Osteocyte (in vitro differentiated cells): ENCODE data around the gene GRB10. TPM values are rescaled to one million over a fixed set of nuclear protein-coding genes. Genes with fewer than 3 reads are reported as not detected.

Source experiments
- DNase-seq: peaks from one replicate; pipeline ENCODE4 v3.0.0; 2021; ENCODE audit warnings: mixed read lengths; ENCODE audit not compliant: unreplicated experiment; ENCODE audit errors: extremely low spot score
- H3K27ac Mint-ChIP-seq: one replicate; pipeline ENCODE4 v1.8.0; 2021; ENCODE audit warnings: mild to moderate bottlenecking, mixed read lengths; ENCODE audit not compliant: unreplicated experiment
- H3K27me3 Mint-ChIP-seq: one replicate; pipeline ENCODE4 v1.8.0; 2021; ENCODE audit warnings: mixed read lengths; ENCODE audit not compliant: unreplicated experiment
- H3K36me3 Mint-ChIP-seq: one replicate; pipeline ENCODE4 v1.8.0; 2021; ENCODE audit warnings: mixed read lengths; ENCODE audit not compliant: unreplicated experiment
- H3K4me1 Mint-ChIP-seq: one replicate; pipeline ENCODE4 v1.8.0; 2021; ENCODE audit warnings: mixed read lengths; ENCODE audit not compliant: unreplicated experiment
- H3K4me3 Mint-ChIP-seq: one replicate; pipeline ENCODE4 v1.8.0; 2021; ENCODE audit warnings: mild to moderate bottlenecking, moderate library complexity, mixed read lengths; ENCODE audit not compliant: unreplicated experiment
- H3K9me3 Mint-ChIP-seq: one replicate; pipeline ENCODE4 v1.8.0; 2021; ENCODE audit warnings: mixed read lengths; ENCODE audit not compliant: unreplicated experiment
- total RNA-seq: library from RNA; stranded (reverse); gene quantifications from 2 replicates; pipeline ENCODE4 v1.2.1, GENCODE V29; 2021
- TF ChIP-seq, protein P1 (sequence below): fragments of 200-600 bp; sonication (generic); IDR thresholded peaks from 2 replicates; pipeline ENCODE4 v1.5.0; 2021; ENCODE audit warnings: antibody characterized with exemption, mild to moderate bottlenecking, moderate library complexity

The GRB10 gene
- total RNA-seq, 1 donor from 2014 or later, result 51.3 TPM

DNA sequence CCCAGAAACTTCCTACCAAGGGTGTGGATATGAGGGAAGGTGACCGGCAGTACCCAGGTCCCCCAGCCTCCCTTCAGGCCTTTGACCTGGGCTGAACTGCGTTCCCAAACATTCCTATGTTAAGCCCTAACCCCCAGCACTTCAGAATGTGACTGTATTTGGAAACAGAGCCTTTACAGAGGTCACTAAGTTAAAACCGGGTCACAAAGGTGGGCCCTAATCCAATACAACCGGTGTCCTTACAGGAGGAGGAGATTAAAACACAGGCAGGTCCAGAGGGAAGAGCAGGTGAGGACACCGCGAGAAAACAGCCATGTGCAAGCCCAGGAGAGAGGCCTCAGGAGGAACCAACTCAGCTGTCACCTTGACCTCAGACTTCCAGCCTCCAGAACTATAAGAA is 28.0 kb downstream of the GRB10 start:
- DNase-seq, result no peak
- peaks cover 14% of the 10 kb centered on the region for H3K4me1 Mint-ChIP-seq
- H3K36me3 Mint-ChIP-seq, result peaks cover 10% of the 10 kb centered on the region
- no peak overlapping the region for H3K4me3 Mint-ChIP-seq
- H3K27me3 Mint-ChIP-seq, result no peaks in the 10 kb centered on the region
- TF ChIP-seq, protein P1, sequence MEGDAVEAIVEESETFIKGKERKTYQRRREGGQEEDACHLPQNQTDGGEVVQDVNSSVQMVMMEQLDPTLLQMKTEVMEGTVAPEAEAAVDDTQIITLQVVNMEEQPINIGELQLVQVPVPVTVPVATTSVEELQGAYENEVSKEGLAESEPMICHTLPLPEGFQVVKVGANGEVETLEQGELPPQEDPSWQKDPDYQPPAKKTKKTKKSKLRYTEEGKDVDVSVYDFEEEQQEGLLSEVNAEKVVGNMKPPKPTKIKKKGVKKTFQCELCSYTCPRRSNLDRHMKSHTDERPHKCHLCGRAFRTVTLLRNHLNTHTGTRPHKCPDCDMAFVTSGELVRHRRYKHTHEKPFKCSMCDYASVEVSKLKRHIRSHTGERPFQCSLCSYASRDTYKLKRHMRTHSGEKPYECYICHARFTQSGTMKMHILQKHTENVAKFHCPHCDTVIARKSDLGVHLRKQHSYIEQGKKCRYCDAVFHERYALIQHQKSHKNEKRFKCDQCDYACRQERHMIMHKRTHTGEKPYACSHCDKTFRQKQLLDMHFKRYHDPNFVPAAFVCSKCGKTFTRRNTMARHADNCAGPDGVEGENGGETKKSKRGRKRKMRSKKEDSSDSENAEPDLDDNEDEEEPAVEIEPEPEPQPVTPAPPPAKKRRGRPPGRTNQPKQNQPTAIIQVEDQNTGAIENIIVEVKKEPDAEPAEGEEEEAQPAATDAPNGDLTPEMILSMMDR, result no peak
- H3K9me3 Mint-ChIP-seq, result no peaks in the 10 kb centered on the region
- no peak overlapping the region for H3K27ac Mint-ChIP-seq

DNA sequence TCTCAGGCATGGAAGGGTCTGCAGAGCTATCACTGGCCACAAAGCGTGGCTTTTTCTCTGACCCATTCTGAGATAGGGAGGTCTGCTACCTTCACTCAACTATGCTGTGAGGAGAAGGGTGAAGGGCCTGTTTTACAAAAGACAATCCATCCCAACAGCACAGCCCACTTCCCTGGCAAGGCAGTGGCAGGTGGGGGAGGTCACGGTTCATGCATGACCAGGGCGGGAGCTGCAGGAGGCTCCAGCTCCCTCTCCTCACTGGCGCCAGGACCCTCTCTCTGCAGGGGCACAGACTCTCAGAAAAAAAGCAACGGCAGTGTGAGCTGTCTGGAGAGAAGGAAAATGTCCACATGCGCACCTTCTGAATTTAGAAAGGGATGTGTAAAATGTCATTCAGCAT is 28.5 kb downstream of the GRB10 start:
- no peak for DNase-seq
- Mint-ChIP-seq H3K36me3 (peaks cover 10% of the 10 kb centered on the region), H3K27ac (no peak overlapping the region), H3K4me1 (peaks cover 14% of the 10 kb centered on the region), H3K4me3 (no peak overlapping the region), H3K27me3 (no peaks in the 10 kb centered on the region), H3K9me3 (no peaks in the 10 kb centered on the region)
- TF ChIP-seq, protein P1, result no peak

DNA sequence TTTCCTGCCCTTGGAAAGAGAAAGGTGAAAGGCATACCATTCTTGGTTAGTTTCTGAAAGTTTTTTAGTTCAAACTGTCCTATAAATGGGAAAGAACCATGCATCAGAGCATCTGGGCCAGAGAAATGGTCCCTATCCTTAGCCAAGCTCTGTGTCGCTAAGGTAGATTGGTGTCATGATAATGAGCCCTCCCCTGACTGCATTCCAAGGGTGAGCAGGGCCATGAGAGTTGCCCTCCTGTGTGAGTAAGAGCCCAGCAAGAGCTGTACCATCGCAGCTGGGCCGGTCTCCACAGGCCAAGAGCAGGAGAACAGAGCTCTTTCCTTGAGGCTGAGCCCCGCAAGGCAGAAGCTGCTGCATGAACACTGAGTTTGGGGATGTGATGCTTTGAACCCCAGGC is 30.3 kb downstream of the GRB10 start:
- Mint-ChIP-seq H3K27me3 (no peaks in the 10 kb centered on the region), H3K4me1 (peaks cover 5% of the 10 kb centered on the region), H3K27ac (no peak overlapping the region), H3K4me3 (no peak overlapping the region), H3K9me3 (no peaks in the 10 kb centered on the region), H3K36me3 (peaks cover 16% of the 10 kb centered on the region)
- TF ChIP-seq, protein P1, result no peak
- DNase-seq, result no peak

DNA sequence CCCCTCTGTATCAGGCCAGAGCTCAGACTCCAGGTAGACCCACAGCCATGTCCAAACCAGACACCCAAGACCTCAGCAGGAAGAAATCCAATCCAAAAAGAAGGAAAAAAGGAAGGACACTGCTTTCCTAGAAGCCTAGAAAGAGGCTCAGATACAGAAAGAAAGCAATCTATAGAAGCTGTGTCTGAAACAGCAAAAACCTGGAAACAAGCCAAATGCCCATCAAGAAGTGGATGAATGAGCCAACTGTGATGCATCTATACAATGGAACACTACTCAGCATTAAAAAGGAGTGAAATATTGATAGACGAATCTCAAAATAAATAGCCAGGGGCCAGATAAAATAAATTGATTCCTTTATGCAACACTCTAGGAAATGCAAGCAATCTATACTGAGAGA is 31.6 kb downstream of the GRB10 start:
- TF ChIP-seq, protein P1, result no peak
- Mint-ChIP-seq H3K4me3 (no peak overlapping the region), H3K4me1 (peaks cover 5% of the 10 kb centered on the region), H3K36me3 (peaks cover 19% of the 10 kb centered on the region), H3K27ac (no peak overlapping the region), H3K9me3 (no peaks in the 10 kb centered on the region), H3K27me3 (no peaks in the 10 kb centered on the region)
- DNase-seq, result no peak

DNA sequence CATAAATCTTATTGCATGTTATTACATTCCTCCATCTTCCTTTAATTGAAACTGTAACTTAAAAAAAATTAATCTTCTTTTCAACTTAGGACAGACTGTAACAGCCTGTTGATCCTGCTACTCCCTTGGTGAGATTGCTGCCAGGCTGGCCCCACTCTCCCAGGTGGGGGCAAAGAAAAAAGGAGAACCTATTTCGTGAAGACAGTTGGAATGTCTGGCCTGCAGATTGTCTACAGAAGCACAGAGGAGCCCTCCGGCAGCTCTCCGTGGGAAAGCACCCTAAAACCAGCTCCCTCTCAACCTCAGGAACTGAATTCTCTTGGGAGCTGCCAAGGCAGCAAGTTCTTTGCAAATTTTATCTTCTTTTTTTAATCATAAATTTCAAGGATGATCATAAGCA is 32.8 kb downstream of the GRB10 start:
- Mint-ChIP-seq H3K4me3 (no peak overlapping the region), H3K9me3 (no peaks in the 10 kb centered on the region), H3K27ac (no peak overlapping the region), H3K27me3 (no peaks in the 10 kb centered on the region), H3K4me1 (peaks cover 5% of the 10 kb centered on the region), H3K36me3 (peaks cover 21% of the 10 kb centered on the region)
- DNase-seq, result no peak
- TF ChIP-seq, protein P1, result no peak
